ENCODE data around the gene AATK. TPM values are rescaled to one million over a fixed set of nuclear protein-coding genes. Genes with fewer than 3 reads are reported as not detected.

AATK gene
- total and polyA plus RNA-seq, 2 of the 4 experiments (the other 2 are of a cell fraction), result under 0.01 to 0.21 TPM

DNA sequence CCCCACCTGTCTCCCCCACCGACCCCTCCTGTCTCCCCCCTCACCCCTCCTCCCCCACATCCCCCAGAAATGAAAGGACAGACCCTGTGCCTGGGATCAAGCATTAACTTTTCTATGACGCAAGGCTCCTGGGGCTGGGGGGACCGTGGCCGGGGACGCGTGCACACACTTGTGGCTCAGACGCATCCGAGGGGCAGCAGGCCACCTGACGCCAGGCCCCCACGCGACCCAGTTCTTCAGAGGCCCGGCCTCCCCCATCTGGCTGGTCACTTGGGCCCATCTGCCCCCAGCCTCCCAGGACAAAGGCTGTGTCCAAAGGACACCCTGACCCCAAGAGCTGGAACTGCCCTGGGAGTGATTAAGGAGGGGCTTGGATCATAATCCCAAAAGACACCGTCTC, 14.7 kb downstream of the AATK start:
- Histone ChIP-seq H3K4me1 (ENCODE audit: control insufficient read depth, insufficient read depth, low read length) (no peaks in the 10 kb centered on the region), H3K18ac (ENCODE audit: low read depth, low read length) (no peak overlapping the region), H4K8ac (ENCODE audit: low read depth in 2 of 2, low read length in 2 of 2) (no peak overlapping the region), H3K4me2 (ENCODE audit: low read depth, low read length) (no peak overlapping the region), H3K9me3 (ENCODE audit: control insufficient read depth, insufficient read depth, low read length) (no peaks in the 10 kb centered on the region), H3K36me3 (ENCODE audit: control insufficient read depth, insufficient read depth, low read length) (no peaks in the 10 kb centered on the region), H3K4ac (ENCODE audit: low read depth, low read length) (no peak overlapping the region), H3K4me3 (ENCODE audit: insufficient read depth, low read depth, low read length) (no peak overlapping the region), H2AK5ac (ENCODE audit: low read depth, low read length) (no peak overlapping the region), H2BK20ac (ENCODE audit: low read depth, low read length) (no peak overlapping the region), H2BK15ac (ENCODE audit: low read depth, low read length) (no peak overlapping the region), H3K27ac (ENCODE audit: insufficient read depth, low read length) (no peak overlapping the region), H4K20me1 (ENCODE audit: insufficient read depth, low read length) (no peaks in the 10 kb centered on the region), H3K27me3 (ENCODE audit: control insufficient read depth, insufficient read depth, low read length) (peaks cover 31% of the 10 kb centered on the region), H3K56ac (ENCODE audit: extremely low read depth, insufficient read depth, low read length) (no peak overlapping the region), H3K79me1 (ENCODE audit: low read depth in 1 of 2, low read length in 2 of 2) (no peaks in the 10 kb centered on the region), H2AK9ac (replicated peaks; ENCODE audit: low read depth, low read length, poor library complexity) (no peak overlapping the region), H3K9ac (ENCODE audit: low read depth, low read length) (no peak overlapping the region), H4K5ac (ENCODE audit: low read depth, low read length) (no peak overlapping the region), H4K91ac (ENCODE audit: insufficient read depth, low read depth, low read length) (no peak overlapping the region), H2BK5ac (ENCODE audit: low read depth, low read length, poor library complexity, severe bottlenecking) (no peak overlapping the region), H2AFZ (replicated peaks; ENCODE audit: low read length, poor library complexity) (no peak overlapping the region), H2BK120ac (ENCODE audit: low read depth, low read length) (no peak overlapping the region), H3K14ac (replicated peaks; ENCODE audit: low read depth, low read length) (no peak overlapping the region), H3K23ac (ENCODE audit: low read depth, low read length) (no peak overlapping the region), H3K9me1 (ENCODE audit: insufficient read depth, low read length) (no peaks in the 10 kb centered on the region)
- ChIA-PET CTCF (no interaction called here), POLR2A (ENCODE audit: unreplicated experiment) (no interaction called here)
- 81% methylated on average over 9 of the region's 13 CpGs; no CpG with 5 or more reads in 1 of the 2 experiments for WGBS, 2 experiments (ENCODE audit: extremely low coverage in 2 of 2, insufficient read length in 1 of 2)
- dilution Hi-C loops (cut with HindIII; ENCODE audit: low sequenced_read_pairs, unreplicated experiment), result no loop called here
- intact Hi-C loops (cut with micrococcal nuclease), result no loop called here
- DNase-seq, result no peak
- ATAC-seq (ENCODE audit: low read depth), result no peak
- in situ Hi-C loops (cut with MboI; ENCODE audit: low sequenced_read_pairs), result no loop called here
- TF ChIP-seq RFX5 (IDR thresholded peaks at IDR 0.05; ENCODE audit: low read depth, low read length) (no peak), RAD21 (IDR thresholded peaks at IDR 0.05; ENCODE audit: low read length) (no peak), MAZ (IDR thresholded peaks at IDR 0.05; ENCODE audit: borderline replicate concordance, low read depth, low read length) (no peak), FOS (IDR thresholded peaks at IDR 0.05; ENCODE audit: low read depth, low read length) (no peak), MAFK (IDR thresholded peaks at IDR 0.05; ENCODE audit: low read depth, low read length) (no peak), MXI1 (IDR thresholded peaks at IDR 0.05; ENCODE audit: borderline replicate concordance, low read depth, low read length) (no peak), SMC3 (IDR thresholded peaks at IDR 0.05; ENCODE audit: low read depth, low read length) (no peak), BHLHE40 (IDR thresholded peaks at IDR 0.05; ENCODE audit: low read depth, low read length) (no peak), CEBPB (IDR thresholded peaks at IDR 0.05; ENCODE audit: low read depth, low read length) (no peak)
- TF ChIP-seq, protein P1, sequence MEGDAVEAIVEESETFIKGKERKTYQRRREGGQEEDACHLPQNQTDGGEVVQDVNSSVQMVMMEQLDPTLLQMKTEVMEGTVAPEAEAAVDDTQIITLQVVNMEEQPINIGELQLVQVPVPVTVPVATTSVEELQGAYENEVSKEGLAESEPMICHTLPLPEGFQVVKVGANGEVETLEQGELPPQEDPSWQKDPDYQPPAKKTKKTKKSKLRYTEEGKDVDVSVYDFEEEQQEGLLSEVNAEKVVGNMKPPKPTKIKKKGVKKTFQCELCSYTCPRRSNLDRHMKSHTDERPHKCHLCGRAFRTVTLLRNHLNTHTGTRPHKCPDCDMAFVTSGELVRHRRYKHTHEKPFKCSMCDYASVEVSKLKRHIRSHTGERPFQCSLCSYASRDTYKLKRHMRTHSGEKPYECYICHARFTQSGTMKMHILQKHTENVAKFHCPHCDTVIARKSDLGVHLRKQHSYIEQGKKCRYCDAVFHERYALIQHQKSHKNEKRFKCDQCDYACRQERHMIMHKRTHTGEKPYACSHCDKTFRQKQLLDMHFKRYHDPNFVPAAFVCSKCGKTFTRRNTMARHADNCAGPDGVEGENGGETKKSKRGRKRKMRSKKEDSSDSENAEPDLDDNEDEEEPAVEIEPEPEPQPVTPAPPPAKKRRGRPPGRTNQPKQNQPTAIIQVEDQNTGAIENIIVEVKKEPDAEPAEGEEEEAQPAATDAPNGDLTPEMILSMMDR (conservative IDR thresholded peaks at IDR 0.05; ENCODE audit: low read depth, low read length), result no peak
- no TSS peak for BruUV-seq (replicated peaks)

Measured in IMR-90 (cell line).